ENCODE data around the gene B4GAT1. TPM values are rescaled to one million over a fixed set of nuclear protein-coding genes. Genes with fewer than 3 reads are reported as not detected.

Gene B4GAT1
- total RNA-seq, 2 experiments from 2014 or later, result 7.9 to 8.7 TPM

GRCh38 chr11:66338276-66339161, 8.9 kb downstream of the B4GAT1 start:
- H3K9me3 Mint-ChIP-seq (ENCODE audit: low read depth), result no peaks in the 10 kb centered on the region
- no peak for DNase-seq
- no peaks in the 10 kb centered on the region for H3K27me3 Mint-ChIP-seq
- peaks cover 26% of the 10 kb centered on the region for H3K36me3 Mint-ChIP-seq
- ATAC-seq, result no peak
- no peak overlapping the region for H3K27ac Mint-ChIP-seq
- H3K4me3 Mint-ChIP-seq, result no peak overlapping the region
- CTCF ChIA-PET, result interaction anchor here (1.3 to 4.2 kb wide), 3 partner anchors 10 to 26 kb away, joined by 5 to 26 read pairs (median 5); no protein-coding TSS in a partner anchor
- peaks cover 45% of the 10 kb centered on the region for H3K4me1 Mint-ChIP-seq

DNA sequence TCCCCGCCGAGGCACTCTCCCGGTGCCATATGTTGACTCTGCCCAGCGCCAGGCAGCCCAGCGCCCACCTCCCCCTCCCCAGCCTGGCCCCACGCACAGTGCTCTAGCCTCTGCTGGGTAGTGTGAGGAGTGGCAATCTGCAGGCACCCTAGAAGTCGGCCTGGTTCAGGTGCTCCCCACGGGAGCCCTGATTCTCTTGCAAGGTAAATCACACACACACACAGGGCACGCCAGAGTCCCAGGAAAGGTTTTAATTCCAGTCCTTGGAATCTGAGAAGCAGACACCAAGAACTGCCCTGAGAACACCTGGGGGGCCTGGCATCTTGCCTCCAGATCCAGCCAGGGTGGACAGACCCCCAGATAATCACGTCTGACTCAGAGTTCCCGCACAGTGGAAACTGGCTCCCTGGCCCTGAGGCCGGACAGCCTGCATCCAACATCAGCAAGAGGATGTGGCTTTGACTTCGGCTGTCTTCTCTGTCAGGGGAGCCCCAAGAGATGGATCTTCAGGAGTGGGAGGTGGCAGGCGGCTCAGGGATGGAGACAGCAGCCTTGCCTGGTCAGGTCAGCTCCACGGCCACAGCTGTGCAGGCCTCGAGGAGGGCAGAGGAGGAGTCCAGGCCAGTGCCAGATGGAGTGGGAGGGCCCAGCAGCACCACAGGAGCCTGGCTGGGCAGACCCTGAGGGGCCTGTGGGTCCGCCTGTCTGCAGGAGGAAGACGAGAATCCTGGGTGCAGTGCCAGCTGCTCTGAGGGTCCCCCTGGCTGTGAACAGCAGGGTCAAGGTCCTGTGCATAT, 10.1 kb downstream of the B4GAT1 start:
- Mint-ChIP-seq H3K9me3 (ENCODE audit: low read depth) (no peaks in the 10 kb centered on the region), H3K4me3 (peak overlapping the region; percentile 26), H3K4me1 (peaks cover 36% of the 10 kb centered on the region), H3K36me3 (peaks cover 26% of the 10 kb centered on the region), H3K27ac (peak overlapping the region; percentile 68), H3K27me3 (no peaks in the 10 kb centered on the region)
- ATAC-seq (no peak), DNase-seq (no peak)
- CTCF ChIA-PET, result interaction anchor here (1.0 to 8.7 kb wide), 6 partner anchors 7 to 48 kb away, joined by 3 to 174 read pairs (median 12); partner anchors contain the start of genes BRMS1 and YIF1A

- H3K36me3 Mint-ChIP-seq, result peaks cover 22% of the 10 kb centered on the region
- peaks cover 36% of the 10 kb centered on the region for H3K4me1 Mint-ChIP-seq
- CTCF ChIA-PET, result interaction anchor here (0.8 to 8.7 kb wide), 7 partner anchors 8 to 49 kb away, joined by 3 to 174 read pairs (median 5); partner anchors contain the start of genes BRMS1, CD248, TMEM151A and YIF1A
- ATAC-seq (peak; percentile 80), DNase-seq (peak; percentile 90)
- H3K4me3 Mint-ChIP-seq, result peak within 1 kb of the TSS; percentile 26
- H3K27ac Mint-ChIP-seq, result peak within 1 kb of the TSS; percentile 68
- no peaks in the 10 kb centered on the region for H3K9me3 Mint-ChIP-seq (ENCODE audit: low read depth)
- H3K27me3 Mint-ChIP-seq, result no peaks in the 10 kb centered on the region
Observed at GRCh38 chr11:66336234-66337102, 11.0 kb downstream of the B4GAT1 start, which contains the start of gene RIN1. TSS of gene RIN1 (minus strand) at chr11:66336434. CDS start at chr11:66336402, 32 bp downstream.

- H3K36me3 Mint-ChIP-seq, result peaks cover 17% of the 10 kb centered on the region
- H3K27ac Mint-ChIP-seq, result no peak overlapping the region
- DNase-seq (peak; percentile 44), ATAC-seq (peak; percentile 5)
- no peaks in the 10 kb centered on the region for H3K27me3 Mint-ChIP-seq
- no peaks in the 10 kb centered on the region for H3K9me3 Mint-ChIP-seq (ENCODE audit: low read depth)
- H3K4me3 Mint-ChIP-seq, result no peak overlapping the region
- CTCF ChIA-PET, result interaction anchor here (0.6 to 8.7 kb wide), 9 partner anchors 8 to 131 kb away, joined by 3 to 174 read pairs (median 5); partner anchors contain the start of genes BRMS1, CD248, PELI3 and TMEM151A
- peaks cover 36% of the 10 kb centered on the region for H3K4me1 Mint-ChIP-seq
Observed at GRCh38 chr11:66335531-66336233, 11.7 kb downstream of the B4GAT1 start.

DNA sequence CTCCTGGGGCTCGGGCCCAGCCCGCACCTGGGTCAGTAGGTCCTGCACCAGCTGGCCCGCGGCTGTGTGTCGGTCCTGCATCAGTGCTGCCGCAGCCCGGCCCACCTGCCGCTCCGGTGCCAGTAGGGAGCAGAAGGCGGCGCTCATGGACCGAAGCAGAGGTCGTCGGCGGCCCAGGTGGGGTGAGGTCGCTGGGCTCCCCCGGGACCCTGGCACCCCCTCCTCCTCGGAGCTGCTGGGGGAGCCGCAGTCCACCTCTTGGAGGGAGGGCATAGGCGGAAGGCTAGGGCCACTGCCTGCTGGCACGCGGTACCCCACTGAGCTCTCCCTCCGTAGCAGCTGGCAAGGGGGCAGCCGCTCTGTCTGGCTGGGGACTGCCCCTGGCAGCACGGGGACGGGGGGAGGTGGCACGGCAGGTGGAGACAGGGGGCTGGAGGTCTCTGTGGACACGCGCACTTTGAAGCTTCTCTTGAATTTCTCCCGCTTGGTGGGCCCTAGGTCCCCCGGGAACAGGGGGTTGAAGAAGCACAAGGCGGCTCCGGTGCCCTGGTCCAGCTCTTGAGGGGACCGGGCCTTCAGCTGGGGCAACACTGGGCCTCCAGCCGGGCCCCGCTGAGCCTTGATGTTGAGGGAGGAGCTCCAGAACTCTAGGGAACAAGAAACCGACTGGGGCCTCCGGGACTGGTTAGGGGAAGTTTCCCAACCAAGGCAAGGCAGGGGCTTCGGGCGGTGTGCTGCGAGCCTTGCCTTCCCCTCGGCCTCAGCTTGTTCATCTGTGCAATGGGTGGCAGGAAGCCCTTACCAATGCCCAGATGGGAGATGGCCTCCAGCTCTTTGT, 12.6 kb downstream of the B4GAT1 start:
- ATAC-seq (no peak), DNase-seq (peak; percentile 40)
- Mint-ChIP-seq H3K4me3 (no peak overlapping the region), H3K27me3 (no peaks in the 10 kb centered on the region), H3K9me3 (ENCODE audit: low read depth) (no peaks in the 10 kb centered on the region), H3K36me3 (peaks cover 17% of the 10 kb centered on the region), H3K27ac (no peak overlapping the region), H3K4me1 (peaks cover 36% of the 10 kb centered on the region)
- CTCF ChIA-PET, result interaction anchor here (0.7 to 8.7 kb wide), 7 partner anchors 9 to 54 kb away, joined by 3 to 174 read pairs (median 4); partner anchors contain the start of genes B4GAT1 and BRMS1

DNA sequence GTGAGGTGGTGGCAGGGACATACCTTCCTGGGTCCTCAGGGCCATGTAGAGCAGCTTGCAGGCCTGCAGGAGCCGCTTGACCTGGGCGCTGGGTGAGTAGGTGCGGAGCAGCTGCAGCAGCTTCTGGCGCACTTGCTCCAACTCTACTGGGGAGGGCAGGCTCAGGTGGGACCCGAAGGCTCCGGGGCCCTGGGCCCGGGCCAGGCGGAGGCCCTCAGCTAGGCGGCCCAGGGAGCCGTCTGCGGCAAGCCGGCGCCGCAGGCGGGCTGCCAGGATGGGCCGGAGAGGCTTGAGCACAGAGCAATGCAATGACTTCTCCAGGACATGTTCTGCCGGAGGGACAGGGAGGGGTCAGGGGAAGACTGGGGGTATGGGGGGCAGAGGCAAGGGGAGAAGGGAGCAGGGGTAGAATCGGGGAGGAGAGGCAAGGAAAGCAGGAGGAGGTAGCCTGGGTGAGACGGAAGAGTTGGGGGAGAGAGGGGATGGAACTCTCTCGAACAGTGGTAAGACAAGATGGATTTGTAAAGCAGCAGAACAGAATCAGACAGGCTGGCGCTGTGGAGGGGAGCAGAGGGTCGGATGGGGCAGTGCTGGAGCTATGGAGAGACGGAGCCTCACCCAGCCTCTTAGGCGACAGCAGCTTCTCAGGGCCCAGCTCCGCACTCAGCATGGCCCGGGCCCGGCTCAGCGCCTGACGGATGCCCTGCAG, 13.4 kb downstream of the B4GAT1 start:
- no peak overlapping the region for H3K4me3 Mint-ChIP-seq
- DNase-seq, result no peak
- ATAC-seq, result no peak
- no peaks in the 10 kb centered on the region for H3K27me3 Mint-ChIP-seq
- no peaks in the 10 kb centered on the region for H3K9me3 Mint-ChIP-seq (ENCODE audit: low read depth)
- H3K36me3 Mint-ChIP-seq, result peaks cover 17% of the 10 kb centered on the region
- no peak overlapping the region for H3K27ac Mint-ChIP-seq
- H3K4me1 Mint-ChIP-seq, result peaks cover 35% of the 10 kb centered on the region
- CTCF ChIA-PET, result interaction anchor here (0.7 to 8.7 kb wide), 7 partner anchors 10 to 55 kb away, joined by 3 to 174 read pairs (median 4); partner anchors contain the start of genes B4GAT1 and BRMS1

- peak overlapping the region; percentile 9 for H3K27ac Mint-ChIP-seq
- CTCF ChIA-PET, result interaction anchor here (1.0 to 8.7 kb wide), 5 partner anchors 11 to 56 kb away, joined by 3 to 174 read pairs (median 3); partner anchors contain the start of gene BRMS1
- DNase-seq (no peak), ATAC-seq (no peak)
- no peak overlapping the region for H3K4me3 Mint-ChIP-seq
- no peaks in the 10 kb centered on the region for H3K27me3 Mint-ChIP-seq
- peaks cover 35% of the 10 kb centered on the region for H3K4me1 Mint-ChIP-seq
- H3K9me3 Mint-ChIP-seq (ENCODE audit: low read depth), result no peaks in the 10 kb centered on the region
- peaks cover 13% of the 10 kb centered on the region for H3K36me3 Mint-ChIP-seq
Observed at GRCh38 chr11:66333220-66333877, 14.1 kb downstream of the B4GAT1 start.

GRCh38 chr11:66332371-66333219, 14.8 kb downstream of the B4GAT1 start:
- Mint-ChIP-seq H3K27me3 (no peaks in the 10 kb centered on the region), H3K9me3 (ENCODE audit: low read depth) (no peaks in the 10 kb centered on the region), H3K27ac (peak overlapping the region; percentile 9), H3K4me1 (peaks cover 35% of the 10 kb centered on the region), H3K36me3 (peaks cover 9% of the 10 kb centered on the region), H3K4me3 (no peak overlapping the region)
- CTCF ChIA-PET, result interaction anchor here (1.0 to 8.7 kb wide), 4 partner anchors 20 to 56 kb away, joined by 3 to 174 read pairs (median 4); no protein-coding TSS in a partner anchor
- DNase-seq, result no peak
- ATAC-seq, result no peak

DNA sequence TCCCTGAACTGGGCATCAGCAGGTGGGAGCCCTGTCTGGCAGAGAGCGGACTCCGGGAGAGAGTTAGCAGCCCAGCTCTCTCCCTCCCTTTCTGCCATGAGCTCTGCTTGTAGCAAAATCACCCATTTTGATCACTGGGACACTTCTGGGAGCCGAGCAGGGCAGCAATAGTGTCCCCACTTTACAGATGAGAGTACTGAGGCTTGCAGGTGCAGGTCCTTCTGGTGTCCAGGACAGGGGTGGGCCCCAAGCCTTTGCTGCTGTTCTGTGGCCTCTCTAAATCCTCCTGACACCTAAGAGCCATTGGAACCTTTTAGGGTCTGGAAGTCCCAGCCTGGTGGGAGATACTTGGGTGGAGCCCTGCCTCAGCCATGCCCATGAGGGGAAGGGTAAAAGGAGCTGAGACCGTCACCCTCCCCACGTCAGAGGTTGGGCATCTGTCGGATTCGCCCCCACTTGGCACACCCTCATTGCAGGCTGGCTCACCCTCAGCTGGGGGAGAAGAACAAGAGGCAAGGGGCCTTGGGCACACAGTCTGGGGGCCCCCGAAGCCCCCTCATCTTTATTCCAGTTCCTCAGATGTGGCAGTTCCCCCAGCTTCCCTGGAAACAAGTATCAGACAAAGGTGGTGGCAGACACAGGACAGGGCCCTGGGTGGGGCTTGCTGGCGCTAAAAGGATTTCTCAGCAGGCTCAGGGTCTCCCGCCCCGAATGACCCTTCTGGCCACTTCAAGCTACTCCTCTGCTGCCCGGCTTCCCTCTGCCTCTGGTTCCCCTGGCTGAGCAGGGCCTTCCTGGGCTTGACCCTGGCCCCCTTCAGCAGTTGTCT, 15.7 kb downstream of the B4GAT1 start:
- no peak for DNase-seq
- Mint-ChIP-seq H3K27ac (no peak overlapping the region), H3K9me3 (ENCODE audit: low read depth) (no peaks in the 10 kb centered on the region), H3K27me3 (no peaks in the 10 kb centered on the region), H3K4me3 (no peak overlapping the region), H3K4me1 (peaks cover 34% of the 10 kb centered on the region), H3K36me3 (peaks cover 3% of the 10 kb centered on the region)
- CTCF ChIA-PET, result interaction anchor here (1.6 to 8.7 kb wide), 2 partner anchors 20 to 54 kb away, joined by 6 to 174 read pairs; no protein-coding TSS in a partner anchor
- no peak for ATAC-seq

Measured in activated CD8-positive, alpha-beta memory T cell treated with anti-CD3 and anti-CD28 coated beads, Interleukin-2, amount 10 ng/mL, durations not matched to agents 7 days and 5 days (primary cell).